Loucy (cell line): ENCODE results near the gene PRR22.

Experiments used
- EZH2phosphoT487 ChIP-seq: fragments of 200-600 bp; IDR thresholded peaks from 2 replicates; pipeline ENCODE4 v1.6.1; 2018; ENCODE audit warnings: antibody characterized with exemption, mild to moderate bottlenecking, moderate library complexity, borderline replicate concordance
- TF ChIP-seq, protein P1 (sequence below): fragments of 200-600 bp; sonication (generic); conservative IDR thresholded peaks from 2 replicates; pipeline ENCODE4 v1.5.1; 2014; ENCODE audit warnings: mild to moderate bottlenecking, antibody characterized with exemption, low read length

- TF ChIP-seq, protein P1, sequence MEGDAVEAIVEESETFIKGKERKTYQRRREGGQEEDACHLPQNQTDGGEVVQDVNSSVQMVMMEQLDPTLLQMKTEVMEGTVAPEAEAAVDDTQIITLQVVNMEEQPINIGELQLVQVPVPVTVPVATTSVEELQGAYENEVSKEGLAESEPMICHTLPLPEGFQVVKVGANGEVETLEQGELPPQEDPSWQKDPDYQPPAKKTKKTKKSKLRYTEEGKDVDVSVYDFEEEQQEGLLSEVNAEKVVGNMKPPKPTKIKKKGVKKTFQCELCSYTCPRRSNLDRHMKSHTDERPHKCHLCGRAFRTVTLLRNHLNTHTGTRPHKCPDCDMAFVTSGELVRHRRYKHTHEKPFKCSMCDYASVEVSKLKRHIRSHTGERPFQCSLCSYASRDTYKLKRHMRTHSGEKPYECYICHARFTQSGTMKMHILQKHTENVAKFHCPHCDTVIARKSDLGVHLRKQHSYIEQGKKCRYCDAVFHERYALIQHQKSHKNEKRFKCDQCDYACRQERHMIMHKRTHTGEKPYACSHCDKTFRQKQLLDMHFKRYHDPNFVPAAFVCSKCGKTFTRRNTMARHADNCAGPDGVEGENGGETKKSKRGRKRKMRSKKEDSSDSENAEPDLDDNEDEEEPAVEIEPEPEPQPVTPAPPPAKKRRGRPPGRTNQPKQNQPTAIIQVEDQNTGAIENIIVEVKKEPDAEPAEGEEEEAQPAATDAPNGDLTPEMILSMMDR, result no peak
- TF ChIP-seq EZH2phosphoT487, result no peak
These were observed 24.5 kb upstream of the PRR22 start for GRCh38 chr19:5809053-5809452.
